Left lung (tissue), 10 donors: ENCODE results near the gene ASTL. TPM values are rescaled to one million over a fixed set of nuclear protein-coding genes. Genes with fewer than 3 reads are reported as not detected.

Experiments
- ATAC-seq: fragments of 200-7000 bp; cut with Tn5 transposase; one replicate; pipeline ENCODE4 v1.9.1; 2020; ENCODE audit warnings: moderate library complexity
- DNase-seq, 4 donors: peaks; one replicate each; pipeline ENCODE4 v3.0.0-alpha.2; 2013 to 2020
- H3K27ac ChIP-seq, 2 donors: fragments of 200-600 bp; sonication (generic) in 1 of 2; one replicate each; pipeline versions ENCODE4 v1.5.0 to v1.8.0; 2020 to 2021
- H3K27me3 ChIP-seq, 2 donors: fragments of 200-600 bp; sonication (generic) in 1 of 2; one replicate each; pipeline versions ENCODE4 v1.5.0 to v1.8.0; 2020 to 2021
- H3K36me3 ChIP-seq, 2 donors: fragments of 200-600 bp; sonication (generic) in 1 of 2; one replicate each; pipeline versions ENCODE4 v1.5.0 to v1.8.0; 2020 to 2021
- H3K4me1 ChIP-seq, 2 donors: fragments of 200-600 bp; one replicate each; pipeline ENCODE4 v1.8.0; 2021
- H3K4me3 ChIP-seq, 2 donors: fragments of 200-600 bp; sonication (generic) in 1 of 2; one replicate each; pipeline versions ENCODE4 v1.5.0 to v1.8.0; 2020 to 2021; ENCODE audit warnings: mild to moderate bottlenecking in 1 of 2
- H3K9me3 ChIP-seq, 2 donors: fragments of 200-600 bp; sonication (generic) in 1 of 2; one replicate each; pipeline versions ENCODE4 v1.5.0 to v1.8.0; 2020 to 2021
- intact Hi-C, 2 donors: fragments of 100-400 bp; cut with DNase I; formaldehyde crosslinking; loops; one replicate each; pipeline versions ENCODE4 v1.11.2 to v1.14.2; 2022
- polyA plus RNA-seq, 6 donors: library from polyadenylated mRNA; unstranded; fragments of 120-200 nt; gene quantifications; one replicate each; pipeline ENCODE4 v1.2.1, GENCODE V29; 2013; ENCODE audit not compliant: insufficient read length in 6 of 6
- total RNA-seq, 2 donors: library from RNA; stranded (reverse); fragmentation: NEBNext Ultra II Directional; extraction: Animal tissue kit (Norgen Biotek cat#: 25700); gene quantifications; one replicate each; pipeline ENCODE4 v1.2.1, GENCODE V29; 2021
- TF ChIP-seq, protein P1 (sequence below), 2 donors: fragments of 200-600 bp; sonication (generic) in 1 of 2; IDR thresholded peaks; one replicate each; pipeline versions ENCODE4 v1.5.0 to v1.8.0; 2021; ENCODE audit warnings: antibody characterized with exemption in 2 of 2
- donor health status: DM: no; HTN: yes; CAD: no.
- donor health status: DM: no; HTN: no; CAD: no.

Gene ASTL
- total and polyA plus RNA-seq, 8 donors = 0.11 to 0.30 (median 0.21) TPM; not detected in 3

DNA sequence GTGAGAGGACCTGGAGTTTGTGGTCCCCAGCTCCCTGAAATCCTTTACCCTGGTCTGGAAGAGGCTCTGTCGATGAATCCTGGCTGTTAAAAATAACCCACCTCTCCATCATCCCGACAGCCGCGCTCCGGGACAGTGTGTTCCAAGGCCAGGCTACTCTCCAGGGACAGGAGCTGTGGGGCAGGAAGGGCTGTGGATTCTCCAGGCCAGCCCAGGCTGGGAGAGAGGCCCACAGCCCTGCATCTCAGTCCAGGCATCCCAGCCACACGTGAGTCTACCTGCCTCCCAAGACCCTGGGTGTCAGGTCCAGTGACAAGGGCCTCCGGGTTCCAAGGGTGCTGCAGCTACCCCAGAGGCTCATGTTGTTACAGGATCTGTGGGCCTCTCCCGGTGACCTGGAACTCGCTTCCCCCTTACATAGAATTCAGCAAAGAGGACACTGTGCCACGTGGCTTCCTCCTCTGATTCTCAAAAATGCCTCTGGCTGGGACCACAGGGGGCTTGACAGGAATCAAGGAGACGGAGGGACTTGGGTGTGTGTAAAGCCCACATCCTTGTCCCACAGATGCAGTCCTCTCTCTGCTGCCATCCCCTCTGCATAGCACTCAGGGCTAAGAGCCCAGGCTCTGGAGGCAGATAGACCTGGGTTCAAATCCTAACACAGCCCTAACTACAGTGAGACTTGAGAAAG lies 39.3 kb downstream of the ASTL start:
- no peak overlapping the region for H3K27ac ChIP-seq
- H3K4me3 ChIP-seq = no peak overlapping the region
- no peaks in the 10 kb centered on the region for H3K9me3 ChIP-seq
- H3K4me1 ChIP-seq = no peaks in the 10 kb centered on the region
- DNase-seq = peak in 2 of 4 donors; percentile 24 to 69
- intact Hi-C loops = no loop called here
- H3K27me3 ChIP-seq = no peaks in the 10 kb centered on the region
- TF ChIP-seq, protein P1, sequence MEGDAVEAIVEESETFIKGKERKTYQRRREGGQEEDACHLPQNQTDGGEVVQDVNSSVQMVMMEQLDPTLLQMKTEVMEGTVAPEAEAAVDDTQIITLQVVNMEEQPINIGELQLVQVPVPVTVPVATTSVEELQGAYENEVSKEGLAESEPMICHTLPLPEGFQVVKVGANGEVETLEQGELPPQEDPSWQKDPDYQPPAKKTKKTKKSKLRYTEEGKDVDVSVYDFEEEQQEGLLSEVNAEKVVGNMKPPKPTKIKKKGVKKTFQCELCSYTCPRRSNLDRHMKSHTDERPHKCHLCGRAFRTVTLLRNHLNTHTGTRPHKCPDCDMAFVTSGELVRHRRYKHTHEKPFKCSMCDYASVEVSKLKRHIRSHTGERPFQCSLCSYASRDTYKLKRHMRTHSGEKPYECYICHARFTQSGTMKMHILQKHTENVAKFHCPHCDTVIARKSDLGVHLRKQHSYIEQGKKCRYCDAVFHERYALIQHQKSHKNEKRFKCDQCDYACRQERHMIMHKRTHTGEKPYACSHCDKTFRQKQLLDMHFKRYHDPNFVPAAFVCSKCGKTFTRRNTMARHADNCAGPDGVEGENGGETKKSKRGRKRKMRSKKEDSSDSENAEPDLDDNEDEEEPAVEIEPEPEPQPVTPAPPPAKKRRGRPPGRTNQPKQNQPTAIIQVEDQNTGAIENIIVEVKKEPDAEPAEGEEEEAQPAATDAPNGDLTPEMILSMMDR (IDR thresholded peaks at IDR 0.05) = no peak
- H3K36me3 ChIP-seq = no peaks in the 10 kb centered on the region
- ATAC-seq = no peak

DNA sequence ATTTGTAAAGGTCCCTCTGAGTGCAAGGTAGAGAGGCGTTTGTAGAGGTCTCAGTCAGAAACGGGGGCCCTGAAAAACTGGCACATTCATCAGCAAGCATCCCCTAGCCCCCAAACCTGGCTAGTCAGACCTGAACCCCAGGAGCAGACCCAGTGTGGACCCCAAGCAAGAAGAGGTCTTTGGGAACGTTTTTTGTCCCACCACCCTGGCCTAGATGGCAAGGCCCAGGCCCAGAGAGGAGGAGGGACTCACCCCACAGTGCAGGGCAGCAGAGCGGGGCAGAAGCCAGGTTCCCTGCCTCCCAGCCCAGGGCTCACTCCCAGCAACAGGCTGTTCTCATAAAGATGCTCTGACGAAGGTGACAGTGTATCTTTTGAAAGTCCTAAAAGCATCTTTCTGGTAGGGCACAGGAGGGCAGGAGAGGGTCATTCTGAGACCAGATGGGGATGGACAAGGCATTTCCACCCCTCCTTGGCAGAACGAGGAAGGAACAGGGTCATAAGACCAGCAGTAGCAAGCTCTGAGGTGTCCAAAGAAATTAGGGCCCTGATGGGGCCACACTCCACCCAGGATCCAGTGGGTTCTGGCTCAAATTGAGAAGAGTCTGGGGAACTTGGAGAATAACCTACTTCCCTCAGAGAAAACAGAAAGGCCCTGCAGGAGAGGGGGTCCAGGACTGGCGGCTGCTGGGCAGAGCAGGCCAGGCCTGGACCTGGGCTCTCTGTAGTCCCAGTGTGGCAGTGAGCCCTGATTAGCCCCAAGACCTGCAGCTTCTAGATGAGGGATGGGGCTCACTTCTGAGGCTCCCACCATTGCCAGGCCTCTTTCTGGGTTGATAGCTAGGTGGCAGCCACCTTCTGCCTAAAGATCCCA lies 40.1 kb downstream of the ASTL start:
- no peak for DNase-seq
- ATAC-seq = no peak
- TF ChIP-seq, protein P1 (IDR thresholded peaks at IDR 0.05) = no peak
- no peaks in the 10 kb centered on the region for H3K36me3 ChIP-seq
- H3K4me1 ChIP-seq = no peaks in the 10 kb centered on the region
- no peaks in the 10 kb centered on the region for H3K27me3 ChIP-seq
- H3K9me3 ChIP-seq = no peaks in the 10 kb centered on the region
- no peak overlapping the region for H3K4me3 ChIP-seq
- H3K27ac ChIP-seq = no peak overlapping the region
- intact Hi-C loops = no loop called here

DNA sequence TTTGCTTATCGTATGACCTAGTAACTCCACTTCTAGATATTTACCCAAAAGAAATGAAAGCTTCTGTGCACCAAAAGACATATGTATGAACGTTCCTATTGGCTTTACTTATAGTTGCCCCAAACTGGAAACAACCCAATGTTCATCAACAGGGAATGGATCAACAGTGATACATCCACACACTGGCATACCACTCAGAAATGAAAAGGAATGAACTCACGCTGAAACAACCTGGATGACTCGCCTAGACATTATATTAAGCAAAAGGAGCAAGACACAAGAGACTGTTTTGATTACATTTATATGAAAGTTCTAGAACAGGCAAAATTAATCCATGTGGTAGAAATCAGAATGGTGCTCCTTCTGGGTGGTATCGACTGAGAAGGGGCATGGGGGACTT lies 40.9 kb downstream of the ASTL start:
- H3K27me3 ChIP-seq = no peaks in the 10 kb centered on the region
- no peaks in the 10 kb centered on the region for H3K36me3 ChIP-seq
- H3K4me1 ChIP-seq = no peaks in the 10 kb centered on the region
- H3K9me3 ChIP-seq = no peaks in the 10 kb centered on the region
- no peak overlapping the region for H3K4me3 ChIP-seq
- no peak overlapping the region for H3K27ac ChIP-seq
- ATAC-seq (no peak), DNase-seq (no peak)
- intact Hi-C loops = no loop called here
- TF ChIP-seq, protein P1 (IDR thresholded peaks at IDR 0.05) = no peak

DNA sequence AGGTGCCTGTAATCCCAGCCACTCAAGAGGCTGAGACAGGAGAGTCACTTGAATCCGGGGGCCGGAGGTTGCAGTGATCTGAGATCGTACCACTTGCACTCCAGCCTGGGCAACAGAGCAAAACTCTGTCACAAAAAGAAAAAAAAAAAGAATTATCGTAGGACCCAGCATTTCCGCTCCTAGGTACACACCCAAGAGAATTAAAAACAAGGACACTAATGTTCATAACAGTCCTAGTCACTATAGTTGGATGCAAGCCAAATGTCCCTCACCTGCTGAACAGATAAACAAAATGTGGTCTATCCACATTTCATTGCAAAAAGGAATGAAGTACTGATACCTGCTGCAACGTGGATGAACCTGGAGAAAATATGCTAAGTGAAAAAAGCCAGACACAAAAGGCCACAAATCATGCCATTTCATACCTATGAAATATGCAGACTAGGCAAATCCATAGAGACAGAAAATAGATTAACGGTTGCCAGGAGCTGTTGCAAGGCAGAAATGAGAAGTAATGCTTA lies 43.1 kb downstream of the ASTL start:
- Histone ChIP-seq H3K4me1 (no peaks in the 10 kb centered on the region), H3K4me3 (no peak overlapping the region), H3K9me3 (no peaks in the 10 kb centered on the region), H3K27me3 (no peaks in the 10 kb centered on the region), H3K27ac (no peak overlapping the region), H3K36me3 (no peaks in the 10 kb centered on the region)
- no peak for ATAC-seq
- no peak for DNase-seq
- TF ChIP-seq, protein P1 (IDR thresholded peaks at IDR 0.05) = no peak
- intact Hi-C loops = no loop called here

DNA sequence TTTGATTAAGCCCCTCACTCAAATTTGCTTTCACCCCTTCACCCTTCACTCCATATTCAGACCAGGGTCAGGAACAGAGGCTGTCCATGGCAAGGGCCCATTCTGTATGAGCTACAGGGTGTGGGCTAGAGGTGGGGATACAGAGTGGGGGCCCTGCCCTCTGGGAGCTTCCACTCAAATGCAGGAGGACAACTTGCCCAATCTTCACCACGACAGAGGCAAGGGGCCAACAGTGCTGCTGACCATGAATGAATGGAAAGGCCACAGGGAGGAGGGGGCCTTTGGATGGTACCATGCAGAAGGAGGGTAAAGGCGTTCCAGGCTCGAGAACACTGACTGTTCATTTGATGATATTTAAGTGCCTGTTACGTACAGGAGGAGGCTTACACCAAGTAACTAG lies 44.8 kb downstream of the ASTL start:
- intact Hi-C loops = no loop called here
- DNase-seq (no peak), ATAC-seq (no peak)
- H3K27ac ChIP-seq = no peak overlapping the region
- H3K27me3 ChIP-seq = peaks cover 0 to 9% of the 10 kb centered on the region in 2 donors
- TF ChIP-seq, protein P1 (IDR thresholded peaks at IDR 0.05) = no peak
- no peaks in the 10 kb centered on the region for H3K9me3 ChIP-seq
- H3K36me3 ChIP-seq = no peaks in the 10 kb centered on the region
- no peak overlapping the region for H3K4me3 ChIP-seq
- no peaks in the 10 kb centered on the region for H3K4me1 ChIP-seq
